Liver (tissue), 9 donors: ENCODE results near the gene RBPJ. TPM values are rescaled to one million over a fixed set of nuclear protein-coding genes. Genes with fewer than 3 reads are reported as not detected.

Experiments used
- DNase-seq: peaks from one replicate; pipeline ENCODE4 v3.0.0-alpha.2; 2017; ENCODE audit warnings: low spot score
- H3K27ac ChIP-seq, 2 donors: one replicate each; pipeline ENCODE4 v1.7.0; 2013; ENCODE audit warnings: inconsistent platforms in 2 of 2, low read length in 2 of 2, control low read depth in 1 of 2, low read depth in 1 of 2, mild to moderate bottlenecking in 1 of 2
- H3K27me3 ChIP-seq, 4 donors: one replicate each; pipeline versions ENCODE4 v1.6.1 to v1.7.0; 2013; ENCODE audit warnings: low read length in 3 of 4, inconsistent platforms in 1 of 4, mild to moderate bottlenecking in 1 of 4, moderate library complexity in 1 of 4; ENCODE audit not compliant: control insufficient read depth in 4 of 4, insufficient read depth in 4 of 4
- H3K36me3 ChIP-seq, 4 donors: one replicate each; pipeline versions ENCODE4 v1.6.1 to v1.7.0; 2013; ENCODE audit warnings: low read length in 3 of 4, mild to moderate bottlenecking in 3 of 4, low read depth in 1 of 4, moderate library complexity in 1 of 4; ENCODE audit not compliant: control insufficient read depth in 4 of 4, insufficient read depth in 3 of 4
- H3K4me1 ChIP-seq, 4 donors: one replicate each; pipeline versions ENCODE4 v1.6.1 to v1.7.0; 2013; ENCODE audit warnings: low read length in 3 of 4, mild to moderate bottlenecking in 3 of 4, moderate library complexity in 1 of 4; ENCODE audit not compliant: control insufficient read depth in 4 of 4, insufficient read depth in 4 of 4
- H3K4me3 ChIP-seq, 3 donors: one replicate each; pipeline versions ENCODE4 v1.6.1 to v1.7.0; 2013; ENCODE audit warnings: low read length in 3 of 3, control low read depth in 1 of 3, low read depth in 1 of 3, mild to moderate bottlenecking in 1 of 3
- H3K9ac ChIP-seq, 2 donors: one replicate each; pipeline ENCODE4 v1.7.0; 2013; ENCODE audit warnings: low read length in 2 of 2, mild to moderate bottlenecking in 2 of 2, moderate library complexity in 2 of 2, control low read depth in 1 of 2, low read depth in 1 of 2
- H3K9me3 ChIP-seq, 4 donors: one replicate each; pipeline versions ENCODE4 v1.6.1 to v1.7.0; 2013; ENCODE audit warnings: low read length in 3 of 4; ENCODE audit not compliant: control insufficient read depth in 4 of 4
- ATF3 ChIP-seq: IDR thresholded peaks from 2 replicates; pipeline ENCODE4 v1.6.1; 2016; ENCODE audit warnings: antibody characterized with exemption
- CTCF ChIP-seq: fragments of 150-350 bp; IDR thresholded peaks from 2 replicates; pipeline ENCODE4 v1.5.1; 2017; ENCODE audit warnings: improper control_type of control experiment, low read depth, low read length; ENCODE audit not compliant: missing input control
- EGR1 ChIP-seq, 2 donors: IDR thresholded peaks; 2 replicates each; pipeline ENCODE4 v1.6.1; 2016 to 2018; ENCODE audit warnings: antibody characterized with exemption in 2 of 2, low read depth in 2 of 2
- FOXA1 ChIP-seq: IDR thresholded peaks from 2 replicates; pipeline ENCODE4 v1.6.1; 2016; ENCODE audit warnings: antibody characterized with exemption
- FOXA2 ChIP-seq: IDR thresholded peaks from 2 replicates; pipeline ENCODE4 v1.6.1; 2016; ENCODE audit warnings: antibody characterized with exemption
- GABPA ChIP-seq, 2 donors: IDR thresholded peaks in 1 of 2; conservative IDR thresholded peaks in 1 of 2; 2 replicates each; pipeline ENCODE4 v1.6.1; 2016; ENCODE audit warnings: antibody characterized with exemption in 2 of 2, mild to moderate bottlenecking in 1 of 2, moderate library complexity in 1 of 2
- HNF4A ChIP-seq, 2 donors: conservative IDR thresholded peaks; 2 replicates each; pipeline ENCODE4 v1.6.1; 2016; ENCODE audit warnings: antibody characterized with exemption in 2 of 2, mild to moderate bottlenecking in 2 of 2
- HNF4G ChIP-seq: IDR thresholded peaks from 2 replicates; pipeline ENCODE4 v1.6.1; 2016; ENCODE audit warnings: antibody characterized with exemption
- JUND ChIP-seq, 2 donors: IDR thresholded peaks; 2 replicates each; pipeline ENCODE4 v1.6.1; 2016; ENCODE audit warnings: antibody characterized with exemption in 2 of 2
- MAX ChIP-seq: IDR thresholded peaks from 2 replicates; pipeline ENCODE4 v1.6.1; 2016; ENCODE audit warnings: antibody characterized with exemption
- NR2F2 ChIP-seq: IDR thresholded peaks from 2 replicates; pipeline ENCODE4 v1.6.1; 2016; ENCODE audit warnings: antibody characterized with exemption
- RAD21 ChIP-seq, 2 donors: IDR thresholded peaks; 2 replicates each; pipeline ENCODE4 v1.6.1; 2016; ENCODE audit warnings: antibody characterized with exemption in 2 of 2, mild to moderate bottlenecking in 2 of 2
- REST ChIP-seq: IDR thresholded peaks from 2 replicates; pipeline ENCODE4 v1.6.1; 2016; ENCODE audit warnings: antibody characterized with exemption, mild to moderate bottlenecking
- RXRA ChIP-seq, 2 donors: IDR thresholded peaks; 2 replicates each; pipeline ENCODE4 v1.6.1; 2017 to 2018; ENCODE audit warnings: antibody characterized with exemption in 2 of 2, mild to moderate bottlenecking in 1 of 2
- SP1 ChIP-seq: IDR thresholded peaks from 2 replicates; pipeline ENCODE4 v1.6.1; 2018; ENCODE audit warnings: antibody characterized with exemption, mild to moderate bottlenecking
- TAF1 ChIP-seq: conservative IDR thresholded peaks from 2 replicates; pipeline ENCODE4 v1.6.1; 2016; ENCODE audit warnings: antibody characterized with exemption, mild to moderate bottlenecking
- YY1 ChIP-seq: IDR thresholded peaks from 2 replicates; pipeline ENCODE4 v1.6.1; 2016; ENCODE audit warnings: antibody characterized with exemption, mild to moderate bottlenecking
- ZBTB33 ChIP-seq: IDR thresholded peaks from 2 replicates; pipeline ENCODE4 v1.6.1; 2016; ENCODE audit warnings: antibody characterized with exemption
- WGBS: extraction: QIAGEN DNeasy Blood & Tissue Kit; methylation state at CpG from one replicate; pipeline ENCODE4 v1.1.7; 2013; 5-methylcytosine and 5-hydroxymethylcytosine counted together
- polyA plus RNA-seq, 2 donors: library from polyadenylated mRNA; stranded (reverse) in 1 of 2; unstranded in 1 of 2; fragments of 200-250 nt in 1 of 2; fragments of >200 nt in 1 of 2; fragmentation: Nextera tagmentation in 1 of 2; extraction: Ambion mirVana in 1 of 2; gene quantifications; one replicate each; pipeline versions ENCODE4 v1.2.1 to v1.2.3, GENCODE V29; 2013 to 2015
- total RNA-seq, 2 donors: library from RNA; depleted of rRNA; stranded (reverse); fragments of >200 nt; gene quantifications; one replicate each; pipeline ENCODE4 v1.2.3, GENCODE V29; 2014
- donor health status: healthy.
- donor health status: healthy.
- donor health status: healthy.
- donor health status: healthy.
- donor health status: healthy.

Gene RBPJ
- total and polyA plus RNA-seq, 4 donors: 8.0 to 32.2 (median 22.9) TPM

GRCh38 chr4:26302031-26302899, 18.5 kb upstream of the RBPJ start:
- Histone ChIP-seq H3K36me3 (no peaks in the 10 kb centered on the region), H3K9ac (no peak overlapping the region)
- WGBS: 90% methylated on average over 5 of the region's 5 CpGs

More at GRCh38 chr4:26302031-26302899, 18.5 kb upstream of the RBPJ start:
- Histone ChIP-seq H3K27ac (no peak overlapping the region), H3K4me1 (no peaks in the 10 kb centered on the region), H3K27me3 (no peaks in the 10 kb centered on the region), H3K9me3 (no peaks in the 10 kb centered on the region), H3K4me3 (no peak overlapping the region)
- no peak for TF ChIP-seq HNF4A (conservative IDR thresholded peaks at IDR 0.05)
- TF ChIP-seq NR2F2: no peak
- no peak for TF ChIP-seq FOXA1
- TF ChIP-seq TAF1: no peak
- TF ChIP-seq YY1: no peak
- no peak for TF ChIP-seq RAD21 (IDR thresholded peaks at IDR 0.05)
- no peak for TF ChIP-seq EGR1 (IDR thresholded peaks at IDR 0.05; ENCODE audit: low read depth in 2 of 2)
- TF ChIP-seq GABPA (IDR thresholded peaks at IDR 0.05 in 1 of 2, conservative IDR thresholded peaks at IDR 0.05 in 1 of 2): no peak
- no peak for TF ChIP-seq HNF4G
- no peak for TF ChIP-seq FOXA2
- TF ChIP-seq SP1: no peak
- TF ChIP-seq ZBTB33: no peak
- TF ChIP-seq JUND (IDR thresholded peaks at IDR 0.05): no peak
- no peak for TF ChIP-seq REST
- TF ChIP-seq CTCF: no peak
- TF ChIP-seq MAX: no peak
- no peak for TF ChIP-seq RXRA (IDR thresholded peaks at IDR 0.05)
- no peak for TF ChIP-seq ATF3
- DNase-seq: no peak
